Prostate gland (tissue), 2 donors: Measurements from ENCODE around the gene FRMD5.

ENCODE experiments used
- CTCF ChIP-seq, 4 experiments: fragments of 200-600 bp in 2 of 4; fragments of 450-650 bp in 2 of 4; sonication (generic) in 2 of 4; IDR thresholded peaks; 1 replicate in 3 of 4; 2 replicates in 1 of 4; pipeline ENCODE4 v1.5.1; 2016 to 2019; ENCODE audit warnings: antibody characterized with exemption in 4 of 4, mild to moderate bottlenecking in 2 of 4, moderate library complexity in 2 of 4
- POLR2A ChIP-seq: fragments of 450-650 bp; IDR thresholded peaks from one replicate; pipeline ENCODE4 v1.6.1; 2016; ENCODE audit warnings: antibody characterized with exemption, mild to moderate bottlenecking
- POLR2AphosphoS5 ChIP-seq: sonication (generic); formaldehyde crosslinking; IDR thresholded peaks from one replicate; pipeline ENCODE4 v1.6.1; 2017; ENCODE audit warnings: antibody characterized with exemption

GRCh38 chr15:44173813-44174212 lies 21.3 kb downstream of the FRMD5 start:
- no peak for TF ChIP-seq CTCF (IDR thresholded peaks at IDR 0.05)
- TF ChIP-seq POLR2A = no peak
- TF ChIP-seq POLR2AphosphoS5 = no peak
